Hematopoietic multipotent progenitor cell treated with erythropoietin and hydrocortisone succinate and interleukin-3 and kit ligand, for 17 days (in vitro differentiated cells): Measurements from ENCODE around the gene ACKR2.

Experiments used
- DNase-seq: peaks from one replicate; pipeline ENCODE4 v3.0.0-alpha.2; 2015; ENCODE audit warnings: low spot score

The ACKR2 gene

GRCh38 chr3:42830437-42831320, 21.4 kb downstream of the ACKR2 start:
- DNase-seq = peak; percentile 52

DNA sequence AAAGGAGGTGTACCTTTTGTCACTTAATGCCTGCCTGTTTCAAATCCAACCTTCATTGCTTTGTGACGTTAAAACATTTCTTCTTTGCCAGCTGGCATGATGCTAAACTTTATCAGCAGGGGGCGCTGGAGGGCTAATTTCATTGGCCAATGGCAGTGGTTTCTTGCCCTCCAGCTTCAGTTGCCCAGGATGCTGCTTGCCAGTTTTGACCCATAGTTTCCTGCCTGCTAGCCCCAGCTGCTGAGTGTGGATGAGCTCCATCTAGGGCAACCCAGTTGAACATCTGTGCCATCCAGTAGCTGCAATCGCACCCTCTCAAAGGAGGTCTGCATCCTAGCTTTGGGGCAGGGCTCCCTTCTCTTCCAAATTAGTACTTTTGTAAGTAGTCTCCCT, 22.1 kb downstream of the ACKR2 start:
- DNase-seq = peak; percentile 89

- peak; percentile 80 for DNase-seq
Observed at GRCh38 chr3:42836150-42837123, 27.2 kb downstream of the ACKR2 start.

GRCh38 chr3:42838571-42838970, 29.3 kb downstream of the ACKR2 start:
- DNase-seq = no peak

- peak; percentile 82 for DNase-seq
Observed at GRCh38 chr3:42839616-42840015, 30.4 kb downstream of the ACKR2 start.

GRCh38 chr3:42841332-42841731, 32.1 kb downstream of the ACKR2 start:
- no peak for DNase-seq

DNA sequence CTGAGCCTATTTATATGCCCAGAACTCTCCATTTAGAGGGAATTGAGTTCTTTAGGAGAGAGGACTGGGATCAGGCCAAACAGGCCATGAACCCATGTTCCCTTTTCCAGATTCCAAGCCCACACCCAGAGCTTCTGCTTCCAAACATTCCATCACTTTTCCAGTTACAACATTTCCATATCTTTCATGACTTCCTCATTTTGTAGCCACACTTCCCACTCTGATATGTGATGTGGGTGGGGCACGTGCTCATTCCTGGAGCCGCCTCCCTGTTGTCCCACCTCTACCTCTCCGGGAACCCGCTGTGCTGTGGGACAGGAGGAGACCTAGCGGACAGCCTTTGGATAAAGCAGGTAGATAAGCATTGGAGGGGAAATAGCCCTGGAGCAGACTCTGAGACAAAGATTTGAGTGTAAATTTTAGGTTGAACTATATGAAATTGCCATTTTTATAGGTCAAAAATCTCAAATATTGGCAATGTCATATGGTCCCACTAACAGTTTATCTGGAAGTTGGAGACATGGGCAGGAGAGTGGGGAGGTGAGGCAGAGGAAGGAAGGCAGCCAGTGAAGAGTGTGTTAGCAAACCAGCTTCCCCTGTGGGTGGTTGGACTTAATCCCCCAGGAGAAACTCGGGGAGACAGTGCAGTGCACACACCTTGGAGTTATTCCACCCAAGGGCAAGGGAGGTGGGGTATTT, 34.6 kb downstream of the ACKR2 start:
- no peak for DNase-seq

GRCh38 chr3:42844412-42844713, 35.1 kb downstream of the ACKR2 start:
- no peak for DNase-seq

GRCh38 chr3:42844815-42845214, 35.6 kb downstream of the ACKR2 start:
- DNase-seq = no peak

DNA sequence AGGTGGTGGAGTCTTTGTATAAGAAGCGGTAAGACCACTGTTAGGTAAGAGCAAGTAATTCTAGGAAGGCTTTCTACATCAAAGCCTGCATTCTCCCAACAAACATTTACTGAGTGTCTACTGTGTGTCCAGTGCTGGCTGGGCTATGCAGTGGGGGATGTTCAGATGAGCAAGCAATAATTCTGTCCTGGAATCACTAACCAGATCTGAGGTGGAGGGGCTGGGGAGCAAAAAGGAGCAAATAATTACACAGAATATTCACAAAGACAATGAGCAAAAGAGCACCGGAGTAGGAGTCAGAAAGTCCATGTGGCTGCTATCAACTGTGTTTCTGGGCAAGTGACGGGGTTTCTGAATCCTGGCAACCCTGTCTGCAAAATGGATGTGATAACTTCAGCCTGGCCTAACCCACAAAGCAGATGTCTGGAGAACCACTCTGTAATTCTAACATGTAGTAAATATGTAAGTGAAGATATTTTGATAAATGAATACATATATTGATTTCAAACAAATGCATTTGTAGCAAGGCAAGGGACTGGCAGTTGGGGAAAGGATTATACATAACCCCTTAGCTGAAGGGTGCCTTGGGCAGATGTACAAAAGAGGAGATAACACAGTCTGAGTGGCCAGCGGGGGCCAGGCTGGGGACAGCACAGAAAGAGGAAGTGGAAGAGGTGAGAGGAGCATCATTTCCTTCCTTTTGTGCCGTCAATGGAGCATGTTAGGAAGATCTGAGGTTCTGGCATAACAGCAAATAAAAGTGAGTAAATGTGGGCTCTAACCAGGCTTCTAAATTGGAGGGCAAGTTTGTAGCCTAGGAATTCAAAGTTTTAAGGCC, 37.7 kb downstream of the ACKR2 start:
- DNase-seq = no peak

DNA sequence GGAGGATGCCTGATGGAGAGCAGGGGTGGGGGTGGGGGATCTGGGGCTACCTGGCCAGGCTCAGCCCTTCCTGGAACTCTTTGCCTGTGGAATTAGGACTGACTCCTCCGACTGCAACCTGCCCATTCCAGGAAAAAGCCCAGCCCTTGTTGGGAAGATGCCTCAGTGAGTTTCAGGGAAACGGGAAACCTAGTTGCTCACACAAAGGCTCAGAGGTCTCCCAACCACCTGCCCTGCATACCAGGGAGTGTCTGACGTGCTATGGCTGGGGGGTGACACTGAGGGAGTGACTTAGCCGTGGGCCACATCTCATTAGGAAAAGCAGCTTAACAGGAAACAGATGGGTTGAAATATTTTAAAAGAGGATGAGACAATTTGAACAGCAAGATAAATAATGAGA, 38.5 kb downstream of the ACKR2 start:
- DNase-seq = no peak

GRCh38 chr3:42849017-42849416, 39.8 kb downstream of the ACKR2 start:
- no peak for DNase-seq

GRCh38 chr3:42850263-42850662, 41.0 kb downstream of the ACKR2 start:
- no peak for DNase-seq

- DNase-seq = no peak
Observed at GRCh38 chr3:42851228-42851834, 42.1 kb downstream of the ACKR2 start.

DNA sequence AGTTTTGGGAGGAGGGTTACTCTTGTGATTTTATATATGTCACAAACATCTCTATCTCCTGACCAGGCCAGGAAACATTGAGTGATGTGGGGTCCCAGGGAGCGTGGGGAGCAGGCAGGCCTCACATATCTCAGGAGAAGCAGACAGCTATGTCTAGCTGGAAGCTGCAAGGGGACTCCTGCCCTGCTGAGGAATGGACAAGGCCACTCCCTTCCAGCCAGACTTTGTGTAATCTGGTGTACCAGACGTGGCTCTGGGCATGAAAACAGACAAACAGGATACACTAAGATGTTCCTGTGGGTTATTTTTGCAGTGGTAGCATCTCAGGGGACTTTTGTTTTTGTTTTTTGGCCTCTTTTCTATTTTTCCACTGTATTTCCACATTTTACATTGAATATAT, 43.2 kb downstream of the ACKR2 start:
- peak; percentile 82 for DNase-seq

GRCh38 chr3:42853056-42853455, 43.8 kb downstream of the ACKR2 start:
- no peak for DNase-seq

DNA sequence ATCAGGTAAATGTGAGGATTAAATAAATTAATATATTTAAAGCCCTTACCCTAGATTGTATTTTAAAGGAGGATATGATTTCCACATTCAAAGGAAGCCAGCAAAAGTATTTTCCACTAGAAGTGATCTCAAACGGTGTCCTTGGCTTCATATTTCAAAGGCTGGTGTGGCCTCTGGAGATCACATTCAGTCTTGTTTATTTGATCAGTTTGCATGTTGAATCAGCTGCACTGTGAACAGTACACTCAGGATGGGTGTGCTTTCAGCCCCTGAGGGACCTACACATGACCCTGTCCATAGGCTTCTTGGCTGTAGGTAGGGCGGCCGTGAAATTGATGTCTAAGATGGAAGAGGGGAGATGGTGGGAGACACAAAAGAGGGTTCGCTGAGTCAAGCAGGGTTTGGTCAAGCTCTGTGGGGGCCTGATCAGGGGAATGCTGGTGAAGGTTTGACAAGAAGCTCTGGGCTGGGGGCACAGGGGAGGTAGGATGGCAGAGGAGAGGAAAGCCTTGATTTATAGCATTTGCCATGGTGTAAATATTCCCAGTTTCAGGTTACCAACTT, 44.6 kb downstream of the ACKR2 start:
- DNase-seq = no peak

DNA sequence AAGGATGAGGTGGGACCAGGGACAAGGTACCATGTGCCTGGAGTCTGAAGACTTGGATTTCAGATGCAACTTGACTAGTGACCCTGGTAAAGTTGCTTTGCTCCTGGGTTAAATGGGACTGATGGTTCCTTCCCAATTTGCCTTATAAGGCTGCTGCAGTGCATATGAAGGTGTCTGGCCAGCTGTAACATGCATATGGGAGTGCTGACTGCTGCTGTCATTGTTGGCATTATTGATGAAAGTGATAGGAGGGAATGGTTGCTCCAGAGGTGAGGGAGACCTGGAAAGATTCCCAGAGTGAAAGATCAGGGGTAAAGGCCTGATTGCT, 45.9 kb downstream of the ACKR2 start:
- no peak for DNase-seq

GRCh38 chr3:42855547-42856380, 46.5 kb downstream of the ACKR2 start:
- DNase-seq = peak; percentile 56

GRCh38 chr3:42856544-42856943, 47.3 kb downstream of the ACKR2 start:
- DNase-seq = no peak
